ENCODE results near the gene LSM3. TPM values are rescaled to one million over a fixed set of nuclear protein-coding genes. Genes with fewer than 3 reads are reported as not detected.

LSM3 gene
- total and polyA plus RNA-seq, 11 donors = 11.6 to 15.9 (median 13.7) TPM

DNA sequence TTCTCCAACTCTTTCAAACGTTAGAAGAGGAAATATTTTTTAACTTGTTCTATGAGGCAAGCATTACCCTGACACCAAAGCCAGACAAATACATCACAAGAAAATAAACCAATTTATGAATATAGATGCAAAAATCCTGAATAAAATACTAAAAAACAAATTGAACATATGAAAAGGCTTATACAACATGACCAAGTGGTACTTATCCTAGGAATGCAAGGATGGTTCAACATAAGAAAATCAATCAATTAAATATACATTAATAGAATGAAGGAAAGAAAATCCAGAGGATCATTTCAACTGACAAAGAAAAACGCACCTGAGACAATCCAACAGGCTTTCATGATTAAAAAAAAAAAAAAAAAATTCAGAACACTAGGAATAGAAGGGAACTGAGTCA is 17.3 kb upstream of the LSM3 start:
- Histone ChIP-seq H3K27ac (no peak overlapping the region), H3K36me3 (peaks cover 0 to 100% (median 100%) of the 10 kb centered on the region in 9 donors), H3K4me1 (no peaks in the 10 kb centered on the region), H3K4me3 (no peak overlapping the region), H3K9me3 (peaks cover 0 to 25% (median 13%) of the 10 kb centered on the region in 12 donors), H3K27me3 (no peaks in the 10 kb centered on the region)
- DNase-seq = no peak
- 93 to 97% (median 94%) methylated on average over 2 of the region's 2 CpGs for WGBS, 4 donors
- no peak for TF ChIP-seq POLR2A (IDR thresholded peaks at IDR 0.05)
- TF ChIP-seq, protein P1, sequence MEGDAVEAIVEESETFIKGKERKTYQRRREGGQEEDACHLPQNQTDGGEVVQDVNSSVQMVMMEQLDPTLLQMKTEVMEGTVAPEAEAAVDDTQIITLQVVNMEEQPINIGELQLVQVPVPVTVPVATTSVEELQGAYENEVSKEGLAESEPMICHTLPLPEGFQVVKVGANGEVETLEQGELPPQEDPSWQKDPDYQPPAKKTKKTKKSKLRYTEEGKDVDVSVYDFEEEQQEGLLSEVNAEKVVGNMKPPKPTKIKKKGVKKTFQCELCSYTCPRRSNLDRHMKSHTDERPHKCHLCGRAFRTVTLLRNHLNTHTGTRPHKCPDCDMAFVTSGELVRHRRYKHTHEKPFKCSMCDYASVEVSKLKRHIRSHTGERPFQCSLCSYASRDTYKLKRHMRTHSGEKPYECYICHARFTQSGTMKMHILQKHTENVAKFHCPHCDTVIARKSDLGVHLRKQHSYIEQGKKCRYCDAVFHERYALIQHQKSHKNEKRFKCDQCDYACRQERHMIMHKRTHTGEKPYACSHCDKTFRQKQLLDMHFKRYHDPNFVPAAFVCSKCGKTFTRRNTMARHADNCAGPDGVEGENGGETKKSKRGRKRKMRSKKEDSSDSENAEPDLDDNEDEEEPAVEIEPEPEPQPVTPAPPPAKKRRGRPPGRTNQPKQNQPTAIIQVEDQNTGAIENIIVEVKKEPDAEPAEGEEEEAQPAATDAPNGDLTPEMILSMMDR (IDR thresholded peaks at IDR 0.05) = no peak
- no peak for ATAC-seq
- intact Hi-C loops (cut with DNase I) = no loop called here

DNA sequence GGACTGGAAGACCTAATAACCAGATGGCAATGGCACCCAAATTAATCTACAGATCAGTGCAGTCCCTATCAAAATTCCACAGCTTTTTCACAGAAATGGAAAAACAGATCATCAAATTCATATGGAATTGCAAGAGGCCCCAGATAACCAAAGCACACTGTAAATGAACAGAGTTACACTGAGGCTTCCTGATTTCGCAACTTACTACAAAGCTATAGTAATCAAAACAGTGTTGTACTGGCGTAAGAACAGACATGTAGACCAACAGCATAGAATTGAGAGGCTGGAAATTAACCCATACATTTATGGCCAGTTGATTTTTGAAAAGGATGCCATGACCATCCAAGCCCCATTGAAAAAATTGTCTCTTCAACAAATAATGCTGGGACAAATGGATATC is 16.4 kb upstream of the LSM3 start:
- no peaks in the 10 kb centered on the region for H3K4me1 ChIP-seq
- no peak for ATAC-seq
- H3K9me3 ChIP-seq = peaks cover 0 to 25% (median 13%) of the 10 kb centered on the region in 12 donors
- 94 to 98% (median 97%) methylated on average over 2 of the region's 2 CpGs for WGBS, 4 donors
- no peak overlapping the region for H3K4me3 ChIP-seq
- intact Hi-C loops (cut with DNase I) = no loop called here
- no peak for TF ChIP-seq POLR2A (IDR thresholded peaks at IDR 0.05)
- TF ChIP-seq, protein P1 (IDR thresholded peaks at IDR 0.05) = no peak
- no peak for DNase-seq
- H3K27me3 ChIP-seq = no peaks in the 10 kb centered on the region
- H3K27ac ChIP-seq = no peak overlapping the region
- H3K36me3 ChIP-seq = peaks cover 0 to 100% (median 100%) of the 10 kb centered on the region in 9 donors

DNA sequence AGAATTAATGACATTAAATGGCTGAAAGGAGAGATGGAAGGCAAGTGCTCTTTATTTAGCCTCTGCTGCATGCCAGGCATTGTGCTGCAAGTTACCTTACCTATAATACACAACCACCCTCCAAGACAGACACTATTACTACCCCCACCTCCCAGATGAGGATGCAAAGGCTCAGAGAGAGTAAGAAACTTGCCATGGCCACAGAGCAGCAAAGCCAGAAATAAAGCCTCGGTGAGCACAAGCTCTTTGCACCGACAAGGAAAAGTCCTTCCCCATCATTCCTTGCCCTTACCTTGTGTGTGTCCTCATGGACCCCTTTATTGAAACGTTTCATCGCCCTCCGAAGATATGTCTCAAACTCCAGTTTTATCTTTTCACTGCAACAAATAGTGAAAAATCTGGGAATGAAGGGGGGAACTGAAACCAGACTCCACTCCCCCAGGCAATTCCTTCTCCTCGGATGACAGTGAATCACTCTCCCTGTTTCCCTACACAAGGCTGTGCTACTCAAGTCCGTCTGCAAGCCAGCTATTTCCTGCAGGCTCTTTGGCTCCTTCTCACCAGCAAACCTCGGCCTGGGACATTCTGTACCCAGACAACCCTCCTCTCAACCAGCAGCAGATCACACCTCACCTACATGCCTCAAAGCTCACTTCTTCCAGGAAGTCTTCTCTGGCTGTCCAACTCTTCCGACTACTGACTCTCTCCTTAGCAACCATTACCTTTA is 11.6 kb upstream of the LSM3 start:
- Histone ChIP-seq H3K27ac (no peak overlapping the region), H3K4me1 (no peaks in the 10 kb centered on the region), H3K4me3 (no peak overlapping the region), H3K9me3 (peaks cover 0 to 10% (median 3%) of the 10 kb centered on the region in 12 donors), H3K27me3 (no peaks in the 10 kb centered on the region), H3K36me3 (peaks cover 0 to 100% (median 100%) of the 10 kb centered on the region in 9 donors)
- 83 to 94% (median 91%) methylated on average over 9 of the region's 9 CpGs for WGBS, 4 donors
- intact Hi-C loops (cut with DNase I) = no loop called here
- TF ChIP-seq, protein P1 (IDR thresholded peaks at IDR 0.05) = no peak
- no peak for DNase-seq
- no peak for ATAC-seq

DNA sequence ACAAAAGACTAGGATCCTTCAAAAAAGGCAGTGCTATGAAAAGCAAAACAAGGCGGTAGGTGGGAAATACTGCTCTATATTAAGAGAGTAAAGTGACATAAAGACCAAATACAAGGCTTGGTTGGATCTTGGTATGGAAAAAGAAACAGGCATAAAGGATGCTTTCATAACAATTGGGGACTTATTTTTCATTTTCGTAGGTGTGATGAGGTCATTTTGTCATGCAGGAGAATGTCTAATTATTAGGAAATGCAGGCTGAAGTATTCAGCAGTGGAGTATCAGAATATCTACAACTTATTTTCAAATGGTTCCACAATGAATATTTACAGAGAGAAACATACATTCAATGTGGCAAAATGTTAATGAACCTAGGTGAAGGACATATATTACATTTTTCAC is 9.2 kb upstream of the LSM3 start:
- H3K36me3 ChIP-seq = peaks cover 0 to 87% (median 86%) of the 10 kb centered on the region in 9 donors

More for the DNA sequence above, 9.2 kb upstream of the LSM3 start:
- Histone ChIP-seq H3K4me3 (no peak overlapping the region), H3K4me1 (peaks cover 0 to 2% (median 0%) of the 10 kb centered on the region in 12 donors), H3K27ac (no peak overlapping the region), H3K9me3 (no peaks in the 10 kb centered on the region), H3K27me3 (no peaks in the 10 kb centered on the region)
- no peak for ATAC-seq
- no peak for TF ChIP-seq POLR2A (IDR thresholded peaks at IDR 0.05)
- TF ChIP-seq, protein P1 (IDR thresholded peaks at IDR 0.05) = no peak
- intact Hi-C loops (cut with DNase I) = no loop called here
- 89 to 97% (median 96%) methylated on average over 2 of the region's 2 CpGs for WGBS, 4 donors
- no peak for DNase-seq

Data from heart left ventricle (tissue), 16 donors.